ENCODE results near the gene MYMX. TPM values are rescaled to one million over a fixed set of nuclear protein-coding genes. Genes with fewer than 3 reads are reported as not detected.

MYMX gene
- total and polyA plus RNA-seq, 2 of the 13 experiments (the other 11 are each of a cell fraction or from before 2014, with no cell fraction given): not detected

DNA sequence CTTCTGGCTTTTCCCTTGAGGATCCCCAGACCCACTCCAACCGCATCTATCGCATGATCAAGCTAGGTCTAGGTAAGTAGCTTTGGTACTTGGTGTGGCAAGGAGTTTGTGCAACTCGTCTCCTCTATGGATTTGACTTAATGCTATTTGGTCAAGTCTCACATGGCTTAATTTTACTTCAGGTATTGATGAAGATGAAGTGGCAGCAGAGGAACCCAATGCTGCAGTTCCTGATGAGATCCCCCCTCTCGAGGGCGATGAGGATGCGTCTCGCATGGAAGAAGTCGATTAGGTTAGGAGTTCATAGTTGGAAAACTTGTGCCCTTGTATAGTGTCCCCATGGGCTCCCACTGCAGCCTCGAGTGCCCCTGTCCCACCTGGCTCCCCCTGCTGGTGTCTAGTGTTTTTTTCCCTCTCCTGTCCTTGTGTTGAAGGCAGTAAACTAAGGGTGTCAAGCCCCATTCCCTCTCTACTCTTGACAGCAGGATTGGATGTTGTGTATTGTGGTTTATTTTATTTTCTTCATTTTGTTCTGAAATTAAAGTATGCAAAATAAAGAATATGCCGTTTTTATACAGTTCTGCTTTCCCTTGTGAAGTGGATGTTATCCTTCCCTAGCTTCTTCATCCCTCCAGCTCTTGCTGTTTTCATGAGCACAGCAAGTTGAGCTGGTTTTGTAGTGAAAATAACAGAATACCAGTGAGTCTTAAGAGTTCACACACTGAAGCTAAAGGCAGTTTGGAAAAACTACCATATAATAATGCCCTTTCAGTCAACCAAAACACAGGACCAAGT, 36.8 kb downstream of the MYMX start (continued):
- TF ChIP-seq ZNF281 (CRISPR knock-in tag; IDR thresholded peaks at IDR 0.05; ENCODE audit: borderline replicate concordance) (no peak), NFYB (CRISPR knock-in tag; IDR thresholded peaks at IDR 0.05) (no peak), ZNF652 (CRISPR knock-in tag; IDR thresholded peaks at IDR 0.05; ENCODE audit: borderline replicate concordance, low read depth) (0 out of 2 replicates have a peak, but pooled peaks have one; percentile 11), MAFG (CRISPR knock-in tag; IDR thresholded peaks at IDR 0.05) (no peak), HIC2 (CRISPR knock-in tag; IDR thresholded peaks at IDR 0.05; ENCODE audit: low read depth) (no peak), HNF1A (IDR thresholded peaks at IDR 0.05; ENCODE audit: low read depth) (no peak), HNF1A (CRISPR knock-in tag; IDR thresholded peaks at IDR 0.05; ENCODE audit: borderline replicate concordance) (no peak), HNRNPLL (IDR thresholded peaks at IDR 0.05; ENCODE audit: low read depth, low read length, poor library complexity, severe bottlenecking) (no peak), CC2D1A (CRISPR knock-in tag; IDR thresholded peaks at IDR 0.05) (no peak), ELK4 (CRISPR knock-in tag; IDR thresholded peaks at IDR 0.05; ENCODE audit: borderline replicate concordance) (no peak), KDM5A (IDR thresholded peaks at IDR 0.05; ENCODE audit: borderline replicate concordance, low read length) (no peak; the same call in 1 of the 2 replicates), ELF3 (CRISPR knock-in tag; IDR thresholded peaks at IDR 0.05) (0 out of 2 replicates have a peak, but pooled peaks have one; percentile 39)
- TF ChIP-seq, protein P1, sequence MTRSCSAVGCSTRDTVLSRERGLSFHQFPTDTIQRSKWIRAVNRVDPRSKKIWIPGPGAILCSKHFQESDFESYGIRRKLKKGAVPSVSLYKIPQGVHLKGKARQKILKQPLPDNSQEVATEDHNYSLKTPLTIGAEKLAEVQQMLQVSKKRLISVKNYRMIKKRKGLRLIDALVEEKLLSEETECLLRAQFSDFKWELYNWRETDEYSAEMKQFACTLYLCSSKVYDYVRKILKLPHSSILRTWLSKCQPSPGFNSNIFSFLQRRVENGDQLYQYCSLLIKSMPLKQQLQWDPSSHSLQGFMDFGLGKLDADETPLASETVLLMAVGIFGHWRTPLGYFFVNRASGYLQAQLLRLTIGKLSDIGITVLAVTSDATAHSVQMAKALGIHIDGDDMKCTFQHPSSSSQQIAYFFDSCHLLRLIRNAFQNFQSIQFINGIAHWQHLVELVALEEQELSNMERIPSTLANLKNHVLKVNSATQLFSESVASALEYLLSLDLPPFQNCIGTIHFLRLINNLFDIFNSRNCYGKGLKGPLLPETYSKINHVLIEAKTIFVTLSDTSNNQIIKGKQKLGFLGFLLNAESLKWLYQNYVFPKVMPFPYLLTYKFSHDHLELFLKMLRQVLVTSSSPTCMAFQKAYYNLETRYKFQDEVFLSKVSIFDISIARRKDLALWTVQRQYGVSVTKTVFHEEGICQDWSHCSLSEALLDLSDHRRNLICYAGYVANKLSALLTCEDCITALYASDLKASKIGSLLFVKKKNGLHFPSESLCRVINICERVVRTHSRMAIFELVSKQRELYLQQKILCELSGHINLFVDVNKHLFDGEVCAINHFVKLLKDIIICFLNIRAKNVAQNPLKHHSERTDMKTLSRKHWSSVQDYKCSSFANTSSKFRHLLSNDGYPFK (CRISPR knock-in tag; IDR thresholded peaks at IDR 0.05; ENCODE audit: borderline replicate concordance): no peak
